DOHH2 (cell line): ENCODE results near the gene KDM5A.
"Not testable (repeated sequence)": the region's sequence is repeated elsewhere in the genome, so short reads cannot be mapped to it uniquely, and the experiment has no call there.

Experiments
- H3F3A ChIP-seq: fragments of 200-600 bp; sonication (generic), shearing (Covaris generic); 2 replicates; pipeline ENCODE4 v1.6.0; 2016; ENCODE audit warnings: antibody characterized with exemption, mild to moderate bottlenecking; ENCODE audit not compliant: control insufficient read depth, insufficient read depth
- H3K27ac ChIP-seq: fragments of 200-600 bp; sonication (generic); 2 replicates; pipeline ENCODE4 v1.5.1; 2014; ENCODE audit warnings: low read depth, mild to moderate bottlenecking, low read length, moderate library complexity
- H3K27me3 ChIP-seq: fragments of 200-600 bp; sonication (generic); 2 replicates; pipeline ENCODE4 v1.6.1; 2014; ENCODE audit warnings: mild to moderate bottlenecking, low read length, mixed read lengths; ENCODE audit not compliant: control insufficient read depth
- H3K36me3 ChIP-seq: fragments of 200-600 bp; sonication (generic); 2 replicates; pipeline ENCODE4 v1.6.1; 2014; ENCODE audit warnings: mild to moderate bottlenecking, low read length, moderate library complexity, mixed read lengths; ENCODE audit not compliant: control insufficient read depth
- H3K4me1 ChIP-seq: fragments of 200-600 bp; sonication (generic); 2 replicates; pipeline ENCODE4 v1.6.1; 2014; ENCODE audit warnings: mild to moderate bottlenecking, low read length, mixed read lengths; ENCODE audit not compliant: control insufficient read depth
- H3K4me2 ChIP-seq: fragments of 200-600 bp; sonication (generic); 2 replicates; pipeline ENCODE4 v1.6.0; 2014; ENCODE audit warnings: mild to moderate bottlenecking, low read length, moderate library complexity
- H3K4me3 ChIP-seq: fragments of 200-600 bp; sonication (generic); 2 replicates; pipeline ENCODE4 v1.5.1; 2014; ENCODE audit warnings: mild to moderate bottlenecking, low read length, mixed read lengths
- H3K79me2 ChIP-seq: fragments of 200-600 bp; sonication (generic); 2 replicates; pipeline ENCODE4 v1.6.1; 2014; ENCODE audit warnings: mild to moderate bottlenecking, low read length, mixed read lengths; ENCODE audit not compliant: control insufficient read depth
- H3K9me2 ChIP-seq: fragments of 200-600 bp; sonication (generic); replicated peaks from 2 replicates; pipeline ENCODE4 v1.6.1; 2014; ENCODE audit warnings: mild to moderate bottlenecking, low read length, mixed read lengths; ENCODE audit not compliant: control insufficient read depth
- H3K9me3 ChIP-seq: fragments of 200-600 bp; sonication (generic); 2 replicates; pipeline ENCODE4 v1.6.1; 2014; ENCODE audit warnings: antibody characterized with exemption, low read length, mixed read lengths; ENCODE audit not compliant: control insufficient read depth, insufficient read depth
- H4K20me1 ChIP-seq: fragments of 200-600 bp; sonication (generic); 2 replicates; pipeline ENCODE4 v1.6.0; 2014; ENCODE audit warnings: low read depth, mild to moderate bottlenecking, antibody characterized with exemption, low read length, moderate library complexity; ENCODE audit not compliant: control insufficient read depth, insufficient read depth
- EZH2phosphoT487 ChIP-seq: fragments of 200-600 bp; sonication (generic); IDR thresholded peaks from 2 replicates; pipeline ENCODE4 v1.6.1; 2017; ENCODE audit warnings: borderline replicate concordance, mild to moderate bottlenecking, antibody characterized with exemption, low read length, moderate library complexity, mixed read lengths
- TF ChIP-seq, protein P1 (sequence below): fragments of 200-600 bp; sonication (generic); IDR thresholded peaks from one replicate; pipeline ENCODE4 v1.5.1; 2014; ENCODE audit warnings: antibody characterized with exemption, mild to moderate bottlenecking, low read depth, low read length; ENCODE audit not compliant: poor library complexity, severe bottlenecking

KDM5A gene

DNA sequence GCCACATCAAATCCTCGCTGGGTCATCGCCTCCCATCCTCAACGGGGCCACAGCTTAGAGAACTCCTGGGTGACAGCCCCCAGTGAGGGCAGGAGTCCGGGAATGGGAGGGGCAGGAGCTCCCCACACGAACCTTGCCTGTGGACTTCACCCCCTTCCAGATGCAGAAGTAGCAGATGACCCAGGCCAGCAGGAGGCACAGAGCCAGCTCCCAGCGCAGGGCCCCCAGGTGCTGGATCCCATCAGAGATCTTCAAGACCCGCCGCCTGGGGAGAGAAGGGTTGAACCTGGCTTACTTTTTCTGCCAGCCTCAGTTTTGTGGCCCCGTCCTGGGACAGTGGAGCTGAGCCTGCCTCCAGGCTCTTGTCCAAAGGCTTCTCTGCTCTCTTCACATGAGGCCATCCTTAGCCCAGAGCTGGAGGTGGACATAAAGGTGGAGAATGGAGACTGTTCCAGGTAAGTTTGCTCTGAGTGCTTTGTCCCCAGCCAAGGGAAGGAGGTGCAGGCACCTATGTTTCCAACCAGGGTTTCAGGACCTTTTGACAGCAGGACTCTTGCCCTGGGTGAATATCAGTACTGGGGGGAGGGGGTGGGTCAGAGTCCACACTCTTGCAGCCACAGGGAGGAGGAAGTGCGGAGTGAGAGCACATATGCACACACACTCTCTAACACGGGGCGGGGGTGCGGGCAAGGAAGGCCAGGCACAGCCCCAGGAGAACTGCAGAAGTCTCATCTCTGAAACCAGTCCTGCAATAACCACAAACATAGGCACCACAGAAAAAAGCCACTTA is 151.9 kb downstream of the KDM5A start:
- Histone ChIP-seq H3K4me3 (no peak overlapping the region), H4K20me1 (no peaks in the 10 kb centered on the region), H3F3A (no peaks in the 10 kb centered on the region), H3K9me3 (peaks cover 16% of the 10 kb centered on the region; the same call in 1 of the 2 replicates), H3K9me2 (no peaks in the 10 kb centered on the region), H3K27ac (no peak overlapping the region), H3K79me2 (no peaks in the 10 kb centered on the region), H3K4me2 (no peak overlapping the region), H3K27me3 (no peaks in the 10 kb centered on the region), H3K36me3 (no peaks in the 10 kb centered on the region), H3K4me1 (no peaks in the 10 kb centered on the region)
- TF ChIP-seq EZH2phosphoT487: no peak
- TF ChIP-seq, protein P1, sequence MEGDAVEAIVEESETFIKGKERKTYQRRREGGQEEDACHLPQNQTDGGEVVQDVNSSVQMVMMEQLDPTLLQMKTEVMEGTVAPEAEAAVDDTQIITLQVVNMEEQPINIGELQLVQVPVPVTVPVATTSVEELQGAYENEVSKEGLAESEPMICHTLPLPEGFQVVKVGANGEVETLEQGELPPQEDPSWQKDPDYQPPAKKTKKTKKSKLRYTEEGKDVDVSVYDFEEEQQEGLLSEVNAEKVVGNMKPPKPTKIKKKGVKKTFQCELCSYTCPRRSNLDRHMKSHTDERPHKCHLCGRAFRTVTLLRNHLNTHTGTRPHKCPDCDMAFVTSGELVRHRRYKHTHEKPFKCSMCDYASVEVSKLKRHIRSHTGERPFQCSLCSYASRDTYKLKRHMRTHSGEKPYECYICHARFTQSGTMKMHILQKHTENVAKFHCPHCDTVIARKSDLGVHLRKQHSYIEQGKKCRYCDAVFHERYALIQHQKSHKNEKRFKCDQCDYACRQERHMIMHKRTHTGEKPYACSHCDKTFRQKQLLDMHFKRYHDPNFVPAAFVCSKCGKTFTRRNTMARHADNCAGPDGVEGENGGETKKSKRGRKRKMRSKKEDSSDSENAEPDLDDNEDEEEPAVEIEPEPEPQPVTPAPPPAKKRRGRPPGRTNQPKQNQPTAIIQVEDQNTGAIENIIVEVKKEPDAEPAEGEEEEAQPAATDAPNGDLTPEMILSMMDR: no peak

DNA sequence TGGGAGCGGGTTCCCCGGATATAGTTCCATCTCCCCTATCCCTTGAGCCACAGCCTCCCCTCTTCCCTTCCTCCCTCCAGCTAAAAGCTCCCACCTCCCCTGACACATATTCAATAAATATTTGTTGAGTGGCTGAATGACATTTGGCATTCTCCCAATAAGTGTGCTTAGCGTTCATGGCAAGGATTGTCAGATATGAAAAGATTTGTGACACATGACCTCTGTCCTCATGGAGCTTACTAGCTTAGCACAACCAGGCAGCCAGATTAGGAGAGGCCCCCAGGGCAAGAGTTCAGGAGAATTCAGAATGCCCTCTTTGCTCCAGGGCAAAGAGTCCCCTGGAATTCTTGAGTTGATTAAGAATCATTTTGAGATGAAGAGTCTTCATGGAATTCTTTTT is 152.7 kb downstream of the KDM5A start:
- peaks cover 16% of the 10 kb centered on the region; the same call in 1 of the 2 replicates for H3K9me3 ChIP-seq
- no peak overlapping the region for H3K27ac ChIP-seq
- H3K27me3 ChIP-seq: no peaks in the 10 kb centered on the region
- H3K4me3 ChIP-seq: no peak overlapping the region
- no peaks in the 10 kb centered on the region for H3F3A ChIP-seq
- H3K9me2 ChIP-seq: no peaks in the 10 kb centered on the region
- no peaks in the 10 kb centered on the region for H3K79me2 ChIP-seq
- no peaks in the 10 kb centered on the region for H3K36me3 ChIP-seq
- TF ChIP-seq EZH2phosphoT487: no peak
- TF ChIP-seq, protein P1: no peak
- H3K4me2 ChIP-seq: no peak overlapping the region
- H4K20me1 ChIP-seq: no peaks in the 10 kb centered on the region
- no peaks in the 10 kb centered on the region for H3K4me1 ChIP-seq

DNA sequence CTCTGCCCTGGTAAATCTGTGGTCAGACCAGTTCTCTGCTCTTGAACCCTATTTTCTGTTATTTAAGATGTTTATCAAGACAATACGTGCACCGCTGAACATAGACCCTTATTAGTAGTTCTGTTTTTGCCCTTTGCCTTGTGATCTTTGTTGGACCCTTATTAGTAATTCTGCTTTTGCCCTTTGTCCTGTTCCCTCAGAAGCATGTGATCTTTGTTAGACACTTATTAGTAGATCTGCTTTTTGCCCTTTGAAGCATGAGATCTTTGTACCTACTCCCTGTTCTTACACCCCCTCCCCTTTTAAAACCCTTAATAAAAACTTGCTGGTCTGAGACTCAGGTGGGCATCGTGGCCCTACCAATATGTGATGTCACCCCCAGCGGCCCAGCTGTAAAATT is 153.2 kb downstream of the KDM5A start:
- not testable (repeated sequence) for H3K9me2 ChIP-seq, H4K20me1 ChIP-seq, H3K79me2 ChIP-seq, H3K27ac ChIP-seq, H3K27me3 ChIP-seq, H3K4me1 ChIP-seq, H3F3A ChIP-seq, H3K4me3 ChIP-seq, H3K36me3 ChIP-seq, H3K4me2 ChIP-seq
- peaks cover 16% of the 10 kb centered on the region; the same call in 1 of the 2 replicates for H3K9me3 ChIP-seq

DNA sequence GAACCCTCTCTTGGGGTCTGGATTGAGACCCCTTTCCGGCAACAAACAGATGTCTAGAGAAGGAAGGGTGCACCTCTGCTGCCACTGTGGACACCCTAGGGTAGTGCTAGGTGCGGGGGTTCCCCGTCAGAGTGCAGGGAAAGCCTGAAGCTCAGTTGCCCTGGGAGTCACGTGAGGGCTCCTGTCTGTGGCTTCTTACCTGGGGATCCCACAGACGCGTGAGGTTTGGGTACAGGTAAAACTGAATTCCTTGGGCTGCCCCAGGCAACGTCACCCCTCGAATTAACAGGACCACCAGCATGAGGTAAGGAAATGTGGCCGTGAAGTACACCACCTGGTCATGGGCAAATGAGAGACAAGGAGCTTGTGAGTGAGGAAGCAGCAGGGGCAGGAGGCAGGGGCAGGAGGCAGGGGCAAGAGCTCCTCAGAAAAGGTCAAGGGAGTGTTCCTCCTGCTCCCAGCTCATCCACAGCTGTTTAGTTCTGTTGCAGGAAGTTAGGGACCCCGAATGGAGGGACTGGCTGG is 154.2 kb downstream of the KDM5A start:
- Histone ChIP-seq H3K79me2 (no peaks in the 10 kb centered on the region), H3K4me1 (no peaks in the 10 kb centered on the region), H3K9me2 (no peaks in the 10 kb centered on the region), H4K20me1 (no peaks in the 10 kb centered on the region), H3F3A (no peaks in the 10 kb centered on the region), H3K27ac (no peak overlapping the region), H3K4me3 (no peak overlapping the region), H3K4me2 (no peak overlapping the region), H3K27me3 (no peaks in the 10 kb centered on the region), H3K9me3 (peaks cover 16% of the 10 kb centered on the region; the same call in 1 of the 2 replicates), H3K36me3 (no peaks in the 10 kb centered on the region)
- no peak for TF ChIP-seq EZH2phosphoT487
- TF ChIP-seq, protein P1: no peak
